HEK293 (cell line): Measurements from ENCODE around the gene DVL1.

Source experiments
- CTCF ChIA-PET: fragments of 350-600 bp; formaldehyde crosslinking; extraction: SDS; loops from one replicate; lab custom pipeline; 2021; ENCODE audit warnings: antibody characterized with exemption; lab: Yijun Ruan, JAX
- POLR2A ChIA-PET: fragments of 300-600 bp; formaldehyde crosslinking; extraction: SDS; loops from one replicate; lab custom pipeline; 2020; ENCODE audit warnings: antibody characterized with exemption, inconsistent platforms; lab: Yijun Ruan, JAX
- H3K27ac ChIP-seq: fragments of 200-500 bp; sonication (Bioruptor generic); 2 replicates; pipeline ENCODE4 v1.5.1; 2014; ENCODE audit warnings: low read depth, low read length, control low read depth, inconsistent platforms; ENCODE audit errors: extremely low read depth
- H3K36me3 ChIP-seq, 2 experiments: fragments of 200-500 bp in 1 of 2; sonication (Bioruptor generic) in 1 of 2; 1 replicate in 1 of 2; 2 replicates in 1 of 2; pipeline ENCODE4 v1.5.1; 2014 to 2017; ENCODE audit warnings: inconsistent platforms in 2 of 2, low read length in 2 of 2; ENCODE audit not compliant: control insufficient read depth in 2 of 2, insufficient read depth in 1 of 2
- H3K4me1 ChIP-seq: fragments of 200-500 bp; sonication (Bioruptor generic); 2 replicates; pipeline ENCODE4 v1.5.1; 2014; ENCODE audit warnings: mild to moderate bottlenecking, low read length, inconsistent platforms; ENCODE audit not compliant: control insufficient read depth, insufficient read depth
- H3K4me3 ChIP-seq: 2 replicates; pipeline ENCODE4 v1.5.1; 2011; ENCODE audit warnings: low read depth, mild to moderate bottlenecking, control low read depth, low read length, moderate library complexity
- H3K9me3 ChIP-seq: fragments of 200-500 bp; sonication (Bioruptor generic); 2 replicates; pipeline ENCODE4 v1.5.1; 2014; ENCODE audit warnings: low read depth, low read length, inconsistent platforms; ENCODE audit not compliant: control insufficient read depth, insufficient read depth
- BCL11B ChIP-seq: fragments of 450-650 bp; formaldehyde crosslinking; IDR thresholded peaks from 2 replicates; pipeline ENCODE4 v1.5.1; 2016; ENCODE audit warnings: low read depth, missing biosample characterization, missing genetic modification characterization
- EGR2 ChIP-seq: fragments of 450-650 bp; formaldehyde crosslinking; IDR thresholded peaks from 2 replicates; pipeline ENCODE4 v1.5.1; 2016; ENCODE audit warnings: low read depth, missing biosample characterization, missing genetic modification characterization
- GFI1B ChIP-seq: fragments of 450-650 bp; formaldehyde crosslinking; IDR thresholded peaks from 2 replicates; pipeline ENCODE4 v1.5.1; 2016; ENCODE audit warnings: missing biosample characterization, missing genetic modification characterization
- GLIS2 ChIP-seq: fragments of 450-650 bp; formaldehyde crosslinking; IDR thresholded peaks from 2 replicates; pipeline ENCODE4 v1.5.1; 2016; ENCODE audit warnings: missing biosample characterization, missing genetic modification characterization
- HIC1 ChIP-seq: fragments of 450-650 bp; formaldehyde crosslinking; IDR thresholded peaks from 2 replicates; pipeline ENCODE4 v1.5.1; 2016; ENCODE audit warnings: missing biosample characterization, missing genetic modification characterization
- HOXC10 ChIP-seq: sonication (generic); formaldehyde crosslinking; IDR thresholded peaks from 2 replicates; pipeline ENCODE4 v1.8.1; 2023; ENCODE audit warnings: mild to moderate bottlenecking, missing genetic modification reagents
- IKZF3 ChIP-seq: fragments of 450-650 bp; IDR thresholded peaks from 2 replicates; pipeline ENCODE4 v1.5.0; 2018; ENCODE audit warnings: missing biosample characterization, mild to moderate bottlenecking, missing genetic modification characterization, moderate library complexity
- KLF17 ChIP-seq: fragments of 450-650 bp; formaldehyde crosslinking; IDR thresholded peaks from 2 replicates; pipeline ENCODE4 v1.5.1; 2016; ENCODE audit warnings: missing biosample characterization, missing genetic modification characterization
- KLF9 ChIP-seq: fragments of 450-650 bp; formaldehyde crosslinking; IDR thresholded peaks from 2 replicates; pipeline ENCODE4 v1.5.1; 2016; ENCODE audit warnings: missing biosample characterization, missing genetic modification characterization, low read depth
- PRDM1 ChIP-seq: fragments of 450-650 bp; formaldehyde crosslinking; IDR thresholded peaks from 2 replicates; pipeline ENCODE4; 2016; ENCODE audit warnings: missing biosample characterization, missing genetic modification characterization
- PRDM4 ChIP-seq: fragments of 450-650 bp; formaldehyde crosslinking; IDR thresholded peaks from 2 replicates; pipeline ENCODE4 v1.5.1; 2017; ENCODE audit warnings: missing biosample characterization, missing genetic modification characterization
- REPIN1 ChIP-seq: fragments of 450-650 bp; formaldehyde crosslinking; IDR thresholded peaks from 2 replicates; pipeline ENCODE4 v1.5.1; 2017; ENCODE audit warnings: missing biosample characterization, missing genetic modification characterization, low read depth
- YY2 ChIP-seq: fragments of 450-650 bp; formaldehyde crosslinking; IDR thresholded peaks from 2 replicates; pipeline ENCODE4 v1.5.1; 2016; ENCODE audit warnings: missing biosample characterization, missing genetic modification characterization
- ZBTB20 ChIP-seq: fragments of 450-650 bp; formaldehyde crosslinking; IDR thresholded peaks from 2 replicates; pipeline ENCODE4 v1.5.1; 2016; ENCODE audit warnings: missing biosample characterization, missing genetic modification characterization
- ZNF132 ChIP-seq: fragments of 450-650 bp; formaldehyde crosslinking; IDR thresholded peaks from 2 replicates; pipeline ENCODE4 v1.5.1; 2017; ENCODE audit warnings: missing biosample characterization, missing genetic modification characterization, borderline replicate concordance
- ZNF157 ChIP-seq: fragments of 450-650 bp; formaldehyde crosslinking; IDR thresholded peaks from 2 replicates; pipeline ENCODE4 v1.5.1; 2016; ENCODE audit warnings: missing biosample characterization, missing genetic modification characterization
- ZNF311 ChIP-seq: fragments of 450-650 bp; formaldehyde crosslinking; IDR thresholded peaks from 2 replicates; pipeline ENCODE4 v1.5.1; 2017; ENCODE audit warnings: missing biosample characterization, missing genetic modification characterization, borderline replicate concordance
- ZNF335 ChIP-seq: fragments of 450-650 bp; formaldehyde crosslinking; conservative IDR thresholded peaks from 2 replicates; pipeline ENCODE4 v1.5.1; 2016; ENCODE audit warnings: missing biosample characterization, missing genetic modification characterization
- ZNF341 ChIP-seq: fragments of 450-650 bp; formaldehyde crosslinking; IDR thresholded peaks from 2 replicates; pipeline ENCODE4; 2016; ENCODE audit warnings: low read depth, missing biosample characterization, missing genetic modification characterization
- ZNF366 ChIP-seq: fragments of 450-650 bp; formaldehyde crosslinking; conservative IDR thresholded peaks from 2 replicates; pipeline ENCODE4 v1.5.1; 2016; ENCODE audit warnings: missing biosample characterization, missing genetic modification characterization
- ZNF426 ChIP-seq: fragments of 450-650 bp; formaldehyde crosslinking; IDR thresholded peaks from 2 replicates; pipeline ENCODE4 v1.5.1; 2017; ENCODE audit warnings: missing biosample characterization, missing genetic modification characterization, mild to moderate bottlenecking, inconsistent platforms, moderate library complexity
- ZNF433 ChIP-seq: fragments of 450-650 bp; formaldehyde crosslinking; IDR thresholded peaks from 2 replicates; pipeline ENCODE4 v1.5.1; 2016; ENCODE audit warnings: missing biosample characterization, missing genetic modification characterization, low read depth
- ZNF555 ChIP-seq: fragments of 450-650 bp; formaldehyde crosslinking; conservative IDR thresholded peaks from 2 replicates; pipeline ENCODE4 v1.5.1; 2017; ENCODE audit warnings: missing biosample characterization, mild to moderate bottlenecking, missing genetic modification characterization, inconsistent platforms
- ZNF561 ChIP-seq: fragments of 450-650 bp; IDR thresholded peaks from 2 replicates; pipeline ENCODE4 v1.5.1; 2018; ENCODE audit warnings: missing biosample characterization, missing genetic modification characterization, borderline replicate concordance
- ZNF621 ChIP-seq: fragments of 450-650 bp; formaldehyde crosslinking; IDR thresholded peaks from 2 replicates; pipeline ENCODE4 v1.5.1; 2017; ENCODE audit warnings: missing biosample characterization, missing genetic modification characterization
- ZNF664 ChIP-seq: fragments of 450-650 bp; formaldehyde crosslinking; IDR thresholded peaks from 2 replicates; pipeline ENCODE4 v1.5.1; 2016; ENCODE audit warnings: missing biosample characterization, missing genetic modification characterization
- ZNF701 ChIP-seq: fragments of 450-650 bp; formaldehyde crosslinking; IDR thresholded peaks from 2 replicates; pipeline ENCODE4 v1.5.1; 2016; ENCODE audit warnings: missing biosample characterization, missing genetic modification characterization
- ZNF707 ChIP-seq: fragments of 450-650 bp; formaldehyde crosslinking; IDR thresholded peaks from 2 replicates; pipeline ENCODE4 v1.5.1; 2016; ENCODE audit warnings: missing biosample characterization, missing genetic modification characterization
- ZNF777 ChIP-seq: fragments of 450-650 bp; formaldehyde crosslinking; IDR thresholded peaks from 2 replicates; pipeline ENCODE4 v1.5.1; 2017; ENCODE audit warnings: missing biosample characterization, missing genetic modification characterization, borderline replicate concordance
- ZNF830 ChIP-seq: fragments of 450-650 bp; IDR thresholded peaks from 2 replicates; pipeline ENCODE4 v1.5.0; 2018; ENCODE audit warnings: missing biosample characterization, missing genetic modification characterization, low read depth, mild to moderate bottlenecking, moderate library complexity
- ZSCAN18 ChIP-seq: fragments of 450-650 bp; formaldehyde crosslinking; IDR thresholded peaks from 2 replicates; pipeline ENCODE4 v1.5.1; 2016; ENCODE audit warnings: missing biosample characterization, missing genetic modification characterization

Gene DVL1

GRCh38 chr1:1332774-1333480 is 16.3 kb downstream of the DVL1 start (continued):
- no peak for TF ChIP-seq ZSCAN18 (tag by site-specific recombination)
- TF ChIP-seq ZNF555 (tag by site-specific recombination), result no peak
- no peak for TF ChIP-seq KLF9 (tag by site-specific recombination)
- TF ChIP-seq KLF17 (tag by site-specific recombination), result no peak
- no peak for TF ChIP-seq ZNF157 (tag by site-specific recombination)
- TF ChIP-seq YY2 (tag by site-specific recombination), result no peak
- no peak for TF ChIP-seq ZNF777
- TF ChIP-seq ZBTB20 (tag by site-specific recombination), result no peak
- TF ChIP-seq ZNF311 (tag by site-specific recombination), result no peak
- peak; percentile 65; the same call in 1 of the 2 replicates for TF ChIP-seq EGR2 (tag by site-specific recombination)
- TF ChIP-seq ZNF426, result no peak
- no peak for TF ChIP-seq ZNF701 (tag by site-specific recombination)
- no peak for TF ChIP-seq ZNF621 (tag by site-specific recombination)
- TF ChIP-seq REPIN1, result no peak
- TF ChIP-seq GFI1B (tag by site-specific recombination), result no peak
- TF ChIP-seq IKZF3 (tag by site-specific recombination), result no peak
- no peak for TF ChIP-seq ZNF664 (tag by site-specific recombination)
- peak; percentile 32; the same call in 1 of the 2 replicates for TF ChIP-seq HIC1 (tag by site-specific recombination)
- no peak for TF ChIP-seq ZNF830 (tag by site-specific recombination)
- TF ChIP-seq ZNF341 (tag by site-specific recombination), result no peak
- TF ChIP-seq, all 188 proteins: peak for 4

GRCh38 chr1:1332031-1332755 is 17.0 kb downstream of the DVL1 start:
- Histone ChIP-seq H3K4me3 (no peak overlapping the region), H3K9me3 (no peaks in the 10 kb centered on the region), H3K27ac (no peak overlapping the region), H3K36me3 (peaks cover 0 to 46% of the 10 kb centered on the region in 2 experiments; a peak in 1 of 3 replicates), H3K4me1 (no peaks in the 10 kb centered on the region)
- ChIA-PET CTCF (interaction anchor here (1.0 kb wide), 1 partner anchor 39 kb away, joined by 4 read pairs; no protein-coding TSS in a partner anchor), POLR2A (interaction anchor here (0.6 kb wide), 1 partner anchor 56 kb away, joined by 4 read pairs; no protein-coding TSS in a partner anchor)
- TF ChIP-seq PRDM4 (tag by site-specific recombination) (no peak), BCL11B (peak; percentile 96), HOXC10 (CRISPR knock-in tag) (no peak), ZNF707 (no peak), GLIS2 (tag by site-specific recombination) (no peak), ZNF335 (tag by site-specific recombination) (no peak), ZNF561 (tag by site-specific recombination) (no peak), PRDM1 (no peak), ZNF366 (no peak), ZNF433 (tag by site-specific recombination) (no peak), ZNF132 (tag by site-specific recombination) (no peak)
